PC-3 (cell line): ENCODE data around the gene SLC5A5.

Experiments used
- CTCF ChIP-seq: fragments of 300-600 bp; sonication (generic); conservative IDR thresholded peaks from 2 replicates; pipeline ENCODE4 v1.5.1; 2017; ENCODE audit warnings: antibody characterized with exemption, low read depth, mild to moderate bottlenecking, low read length
- EZH2 ChIP-seq: fragments of 300-600 bp; sonication (generic); IDR thresholded peaks from one replicate; pipeline ENCODE4 v1.6.1; 2017; ENCODE audit warnings: antibody characterized with exemption, mild to moderate bottlenecking, low read length; ENCODE audit not compliant: unreplicated experiment

GRCh38 chr19:17926044-17926443 lies 54.3 kb downstream of the SLC5A5 start:
- TF ChIP-seq CTCF, result no peak
- no peak for TF ChIP-seq EZH2
